OCI-M1 (cell line): ENCODE results near the gene SCUBE1.
A peak's percentile ranks its signal among the peaks of the same experiment; 100 is the strongest.

Experiments
- DNase-seq: peaks from one replicate; lab custom pipeline; 2025; lab: John Stamatoyannopoulos, UW

The SCUBE1 gene

GRCh38 chr22:43257549-43257948 lies 85.6 kb downstream of the SCUBE1 start:
- DNase-seq: no peak

DNA sequence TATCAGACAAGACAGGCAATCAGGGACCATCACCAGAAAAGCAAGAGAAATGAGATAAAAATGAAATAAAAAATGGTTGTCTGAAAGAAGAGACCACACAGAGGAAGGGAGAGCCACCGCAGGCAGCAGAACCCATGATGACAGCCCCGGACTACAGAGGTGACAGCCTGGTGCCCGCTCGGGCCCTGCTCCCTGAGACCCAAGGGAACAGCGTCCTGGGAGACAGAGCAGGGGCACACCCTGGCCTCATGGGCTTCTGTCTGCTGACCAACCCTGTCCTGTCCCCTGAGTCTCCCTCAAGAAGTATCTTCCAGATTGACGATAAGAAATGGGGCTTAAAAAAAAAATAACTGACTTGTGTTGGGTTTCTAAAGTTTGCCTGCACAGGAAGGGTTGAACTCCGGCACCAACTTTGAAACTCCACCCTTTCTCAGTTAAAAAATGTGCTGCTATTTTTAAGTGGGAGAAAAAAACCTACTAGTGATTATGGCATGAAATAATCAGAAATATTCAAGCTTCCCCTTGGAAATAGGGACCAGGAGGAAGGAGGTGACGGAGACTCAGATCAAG lies 86.1 kb downstream of the SCUBE1 start:
- DNase-seq: peak; percentile 14

GRCh38 chr22:43256569-43256968 lies 86.6 kb downstream of the SCUBE1 start:
- DNase-seq: no peak

- DNase-seq: no peak
Observed at GRCh38 chr22:43255299-43255698, 87.9 kb downstream of the SCUBE1 start.

GRCh38 chr22:43253839-43254238 lies 89.3 kb downstream of the SCUBE1 start:
- no peak for DNase-seq

- no peak for DNase-seq
Observed at GRCh38 chr22:43252319-43252718, 90.9 kb downstream of the SCUBE1 start.

GRCh38 chr22:43249789-43250471 lies 93.2 kb downstream of the SCUBE1 start:
- DNase-seq: no peak

- no peak for DNase-seq
Observed at GRCh38 chr22:43247546-43248260, 95.5 kb downstream of the SCUBE1 start.

- DNase-seq: no peak
Observed at GRCh38 chr22:43246188-43246587, 97.0 kb downstream of the SCUBE1 start.

- no peak for DNase-seq
Observed at GRCh38 chr22:43245717-43246116, 97.5 kb downstream of the SCUBE1 start.

DNA sequence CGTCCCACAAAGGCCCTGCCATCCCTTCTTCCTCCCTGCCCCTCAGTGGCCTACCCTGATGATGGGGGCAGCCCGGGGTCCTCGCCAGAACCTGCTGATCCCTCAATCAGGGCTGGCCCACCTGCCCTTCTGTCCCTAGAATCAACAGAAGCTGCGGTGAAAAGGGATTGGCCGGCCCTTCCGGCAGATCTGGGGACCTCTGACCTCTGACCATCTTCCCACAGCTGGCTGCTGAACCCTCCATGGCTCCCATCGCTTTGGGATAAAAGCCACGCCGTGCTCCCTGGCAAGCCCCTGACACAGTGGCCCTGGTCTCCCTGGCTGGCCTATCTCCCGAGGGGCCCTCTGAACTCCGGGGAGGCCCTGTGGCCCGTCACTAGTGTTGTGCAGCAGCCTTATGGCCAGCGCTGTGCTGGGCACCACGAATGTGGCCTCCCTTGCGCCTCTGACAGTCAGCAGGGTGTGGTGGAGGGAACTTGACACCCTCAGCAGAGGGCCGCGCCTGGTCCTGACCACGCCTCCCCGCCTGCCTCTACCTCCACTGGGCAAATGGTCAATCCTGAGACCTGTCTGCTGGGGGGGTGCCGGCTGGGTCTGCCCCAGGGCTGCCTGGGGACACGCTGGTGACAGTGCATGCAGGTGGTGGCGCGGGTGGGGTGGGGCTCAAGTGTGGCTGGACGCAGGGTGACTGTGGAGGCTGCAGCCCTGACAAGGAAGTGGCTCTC lies 98.2 kb downstream of the SCUBE1 start:
- no peak for DNase-seq

- no peak for DNase-seq
Observed at GRCh38 chr22:43244402-43244801, 98.8 kb downstream of the SCUBE1 start.

DNA sequence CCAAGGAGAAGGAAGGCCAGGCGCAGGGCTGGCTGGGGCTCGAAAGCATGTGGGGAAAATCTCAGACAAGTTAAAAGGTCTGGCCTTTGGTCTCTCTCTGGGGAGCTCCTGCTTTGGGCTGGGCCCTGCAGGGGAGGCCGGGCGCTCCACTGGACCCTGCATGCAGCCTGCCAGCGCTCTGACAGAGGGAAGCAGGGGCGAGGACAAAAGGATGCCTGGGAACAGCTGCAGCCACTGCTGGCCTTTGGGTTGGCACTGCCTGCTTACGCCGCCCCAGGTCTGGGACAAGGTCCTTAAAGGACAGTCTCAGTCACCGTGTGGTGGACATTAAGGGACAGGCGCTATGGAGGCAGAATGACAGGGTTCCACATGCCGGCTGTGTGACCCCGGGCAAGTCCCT lies 99.8 kb downstream of the SCUBE1 start:
- DNase-seq: no peak

DNA sequence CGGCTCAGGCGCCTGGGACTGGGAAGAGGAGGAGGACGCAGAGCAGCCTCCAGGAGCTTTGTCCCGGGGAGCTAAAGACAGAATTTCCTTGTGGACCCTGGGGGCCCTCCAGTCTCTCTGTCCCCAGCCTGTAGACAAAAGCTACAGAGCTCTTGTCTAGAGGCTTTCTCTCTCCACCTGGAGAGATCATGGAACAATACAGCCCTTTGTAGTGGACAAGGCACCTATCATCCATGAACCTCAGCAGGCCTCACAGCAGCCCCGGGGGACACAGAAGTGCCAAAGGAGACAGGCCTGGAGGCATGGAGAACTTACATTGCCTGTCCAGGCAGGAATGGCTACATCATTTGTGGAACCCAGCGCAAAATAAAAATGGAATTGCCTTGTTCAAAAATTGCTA lies 100.5 kb downstream of the SCUBE1 start:
- no peak for DNase-seq

- no peak for DNase-seq
Observed at GRCh38 chr22:43241699-43242386, 101.3 kb downstream of the SCUBE1 start.

DNA sequence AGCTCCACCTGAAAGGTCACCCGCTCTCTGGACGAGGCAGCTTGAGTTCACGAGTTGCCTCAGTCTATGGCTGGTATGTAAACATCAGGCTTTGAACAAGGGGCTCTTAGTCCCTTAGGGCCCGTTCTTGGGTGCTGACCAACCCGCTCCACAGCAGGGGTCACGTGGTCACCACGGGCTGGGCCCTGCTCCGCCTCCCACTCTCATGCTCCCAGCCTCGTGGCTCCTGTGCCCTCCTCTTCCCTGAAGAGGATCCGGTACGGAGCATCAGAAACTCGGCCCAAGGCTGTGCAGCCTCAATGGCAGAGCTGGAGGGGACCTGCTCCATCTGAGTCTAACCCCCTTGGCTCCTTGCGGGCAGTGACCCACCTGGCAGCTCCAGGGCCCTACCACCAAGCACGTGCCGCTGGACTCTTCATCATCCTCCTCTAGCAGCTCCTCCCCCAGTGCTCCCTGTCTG lies 102.0 kb downstream of the SCUBE1 start:
- no peak for DNase-seq

DNA sequence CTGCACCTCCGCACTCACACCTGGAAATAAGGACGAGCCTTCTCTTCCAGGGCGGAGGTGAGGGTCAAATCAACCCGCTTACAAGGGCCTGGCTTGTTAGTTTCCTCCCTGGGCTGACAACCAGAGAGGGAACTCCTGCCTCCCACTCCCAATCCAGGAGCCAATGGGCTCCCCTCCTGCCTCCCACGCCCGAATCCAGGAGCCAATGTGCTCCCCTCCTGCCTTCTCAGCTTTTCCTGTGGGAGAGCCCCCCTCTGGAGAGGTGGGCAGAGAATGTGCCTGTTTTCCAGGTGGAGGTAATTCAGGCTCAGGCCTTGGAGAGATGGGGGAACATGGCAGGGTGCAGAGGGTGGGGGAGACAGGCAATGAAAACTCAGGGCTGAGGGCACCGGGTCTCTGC lies 102.6 kb downstream of the SCUBE1 start:
- DNase-seq: no peak

DNA sequence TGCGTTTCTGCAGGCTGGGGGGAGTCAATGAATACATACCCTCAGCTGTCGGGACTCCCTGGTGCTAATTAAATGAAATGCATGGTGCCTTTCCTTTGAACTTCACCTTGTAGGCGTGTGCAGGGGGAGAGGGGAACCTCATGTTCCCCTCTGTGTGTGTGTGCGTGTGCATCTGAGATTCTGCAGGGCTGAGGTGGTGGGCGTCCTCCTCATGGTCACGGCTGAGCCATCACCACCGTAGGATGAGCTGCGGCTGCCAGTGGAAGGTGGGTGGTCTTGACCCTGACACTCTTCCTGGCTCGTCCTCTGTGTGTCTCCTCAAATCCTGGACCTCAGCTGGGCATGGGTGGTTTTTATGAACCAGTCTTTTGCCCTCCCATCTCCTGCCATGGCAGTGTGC lies 103.2 kb downstream of the SCUBE1 start:
- no peak for DNase-seq

- DNase-seq: no peak
Observed at GRCh38 chr22:43239193-43239780, 103.9 kb downstream of the SCUBE1 start.

DNA sequence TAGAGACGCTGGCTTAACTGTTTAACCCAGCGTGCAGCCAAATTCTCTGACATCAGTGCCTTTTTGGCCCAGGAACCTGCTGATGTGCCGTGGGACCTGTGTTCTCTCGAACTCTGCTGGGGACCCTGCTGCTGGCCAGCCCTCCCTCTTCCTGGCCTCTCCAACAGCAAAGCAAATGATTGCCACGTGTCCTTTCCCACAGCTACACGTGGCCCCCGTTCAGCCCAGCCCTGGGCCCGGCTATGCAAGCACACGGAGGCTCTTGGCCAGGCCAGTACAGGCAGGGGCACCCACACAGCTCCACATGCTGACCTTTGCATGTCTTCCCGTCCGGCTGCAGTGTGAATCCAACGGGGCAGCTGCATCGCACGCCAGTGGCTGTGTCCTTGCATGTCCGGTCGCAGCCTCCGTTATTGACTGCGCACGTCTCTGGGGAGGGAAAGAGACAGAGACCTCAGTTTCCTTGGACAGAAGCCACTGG lies 104.6 kb downstream of the SCUBE1 start:
- no peak for DNase-seq

- DNase-seq: no peak
Observed at GRCh38 chr22:43237280-43237679, 105.9 kb downstream of the SCUBE1 start.
